WTC11 (cell line): ENCODE measurements around the gene PIEZO1. TPM values are rescaled to one million over a fixed set of nuclear protein-coding genes. Genes with fewer than 3 reads are reported as not detected.

Source experiments
- ATAC-seq: fragments of 200-7000 bp; cut with Tn5 transposase; 2 replicates; pipeline ENCODE4 v1.10.0; 2021; ENCODE audit warnings: mild to moderate bottlenecking, moderate library complexity
- CTCF ChIA-PET: fragments of 300-600 bp; sonication (Branson Sonifier 250); formaldehyde crosslinking; loops from one replicate; lab custom pipeline; 2021; ENCODE audit warnings: antibody characterized with exemption; lab: Charles Lee
- POLR2A ChIA-PET: fragments of 350-600 bp; sonication (Branson Sonifier 250); formaldehyde crosslinking; loops from one replicate; lab custom pipeline; 2021; ENCODE audit warnings: antibody characterized with exemption; lab: Charles Lee
- DNase-seq: peaks from one replicate; pipeline ENCODE4 v3.0.0; 2021; ENCODE audit warnings: low spot score
- H3K27ac Mint-ChIP-seq: 2 replicates; pipeline ENCODE4 v1.8.0; 2021; ENCODE audit warnings: mixed read lengths
- H3K27me3 Mint-ChIP-seq: 2 replicates; pipeline ENCODE4 v1.8.0; 2021; ENCODE audit warnings: low read depth, mild to moderate bottlenecking, moderate library complexity, mixed read lengths
- H3K36me3 Mint-ChIP-seq: 2 replicates; pipeline ENCODE4 v1.8.0; 2021; ENCODE audit warnings: mixed read lengths
- H3K4me1 Mint-ChIP-seq: 2 replicates; pipeline ENCODE4 v1.8.0; 2022; ENCODE audit warnings: mixed read lengths
- H3K4me3 Mint-ChIP-seq: 2 replicates; pipeline ENCODE4 v1.8.0; 2021; ENCODE audit warnings: mild to moderate bottlenecking, moderate library complexity, mixed read lengths
- H3K9me3 Mint-ChIP-seq: 2 replicates; pipeline ENCODE4 v1.8.0; 2021; ENCODE audit warnings: mixed read lengths
- AR ChIP-seq: fragments of 250-450 bp; sonication (Bioruptor Pico); IDR thresholded peaks from 2 replicates; pipeline ENCODE4 v1.9.0; 2021; ENCODE audit warnings: mild to moderate bottlenecking
- ATF3 ChIP-seq: sonication (generic); formaldehyde crosslinking; conservative IDR thresholded peaks from 2 replicates; pipeline ENCODE4 v1.8.1; 2022; ENCODE audit warnings: mild to moderate bottlenecking, missing genetic modification reagents
- EMX1 ChIP-seq: fragments of 250-450 bp; sonication (Bioruptor Pico); IDR thresholded peaks from 2 replicates; pipeline ENCODE4 v1.8.0; 2021; ENCODE audit warnings: mild to moderate bottlenecking
- FOXP1 ChIP-seq: sonication (generic); formaldehyde crosslinking; IDR thresholded peaks from 2 replicates; pipeline ENCODE4 v1.8.0; 2022; ENCODE audit warnings: missing genetic modification reagents, mild to moderate bottlenecking, moderate library complexity, borderline replicate concordance
- OVOL2 ChIP-seq: fragments of 250-450 bp; sonication (Bioruptor Pico); IDR thresholded peaks from 2 replicates; pipeline ENCODE4 v1.9.0; 2021; ENCODE audit warnings: mild to moderate bottlenecking, borderline replicate concordance
- RORB ChIP-seq: fragments of 250-450 bp; sonication (Bioruptor Pico); IDR thresholded peaks from 2 replicates; pipeline ENCODE4 v1.9.0; 2021; ENCODE audit warnings: mild to moderate bottlenecking
- TCF7 ChIP-seq: sonication (generic); formaldehyde crosslinking; IDR thresholded peaks from 2 replicates; pipeline ENCODE4 v1.8.0; 2022; ENCODE audit warnings: mild to moderate bottlenecking, low read depth, missing genetic modification reagents, moderate library complexity
- TP53 ChIP-seq: sonication (generic); formaldehyde crosslinking; IDR thresholded peaks from 2 replicates; pipeline ENCODE4 v1.8.1; 2023; ENCODE audit warnings: mild to moderate bottlenecking, missing genetic modification reagents
- ZNF219 ChIP-seq: sonication (generic); formaldehyde crosslinking; IDR thresholded peaks from 2 replicates; pipeline ENCODE4 v1.8.0; 2023; ENCODE audit warnings: missing genetic modification reagents, mild to moderate bottlenecking, borderline replicate concordance
- ZNF317 ChIP-seq: sonication (generic); formaldehyde crosslinking; IDR thresholded peaks from 2 replicates; pipeline ENCODE4 v1.8.1; 2023; ENCODE audit warnings: low read depth, mild to moderate bottlenecking, moderate library complexity, missing genetic modification reagents, borderline replicate concordance
- ZNF423 ChIP-seq: fragments of 250-450 bp; sonication (Bioruptor Pico); IDR thresholded peaks from 2 replicates; pipeline ENCODE4 v2.1.2; 2022; ENCODE audit warnings: mild to moderate bottlenecking, moderate library complexity
- ZNF512 ChIP-seq: sonication (generic); formaldehyde crosslinking; IDR thresholded peaks from 2 replicates; pipeline ENCODE4 v1.8.1; 2022; ENCODE audit warnings: missing genetic modification reagents, borderline replicate concordance
- total RNA-seq: library from RNA; stranded (reverse); gene quantifications from 3 replicates; pipeline ENCODE4 v1.2.3, GENCODE V29; 2021
- TF ChIP-seq, protein P1 (sequence below): sonication (generic); formaldehyde crosslinking; IDR thresholded peaks from 2 replicates; pipeline ENCODE4 v1.8.0; 2022; ENCODE audit warnings: mild to moderate bottlenecking, missing genetic modification reagents
- TF ChIP-seq, protein P2 (sequence below): sonication (generic); formaldehyde crosslinking; IDR thresholded peaks from 2 replicates; pipeline ENCODE4 v1.8.1; 2023; ENCODE audit warnings: mild to moderate bottlenecking, missing genetic modification reagents, moderate library complexity
- TF ChIP-seq, protein P3 (sequence below): sonication (generic); formaldehyde crosslinking; conservative IDR thresholded peaks from 2 replicates; pipeline ENCODE4 v1.8.1; 2023; ENCODE audit warnings: mild to moderate bottlenecking, low read depth, missing genetic modification reagents, moderate library complexity
- TF ChIP-seq, protein P4 (sequence below): sonication (generic); formaldehyde crosslinking; IDR thresholded peaks from 2 replicates; pipeline ENCODE4 v1.8.1; 2022; ENCODE audit warnings: low read depth, mild to moderate bottlenecking, moderate library complexity, missing genetic modification reagents, borderline replicate concordance

PIEZO1 gene
- total RNA-seq, 1 experiment from 2014 or later = 71.3 TPM

DNA sequence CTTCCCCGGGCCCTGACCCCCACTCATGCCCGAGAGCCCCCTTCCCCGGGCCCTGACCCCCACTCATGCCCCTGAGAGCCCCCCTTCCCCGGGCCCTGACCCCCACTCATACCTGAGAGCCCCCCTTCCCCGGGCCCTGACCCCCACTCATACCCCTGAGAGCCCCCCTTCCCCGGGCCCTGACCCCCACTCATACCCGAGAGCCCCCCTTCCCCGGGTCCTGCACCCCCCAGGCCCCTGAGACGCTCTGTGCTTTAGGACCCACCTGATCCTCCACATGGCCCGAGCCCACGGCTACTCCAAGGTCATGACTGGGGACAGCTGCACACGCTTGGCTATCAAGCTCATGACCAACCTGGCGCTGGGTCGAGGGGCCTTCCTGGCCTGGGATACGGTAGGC is 72.0 kb downstream of the PIEZO1 start:
- H3K4me3 Mint-ChIP-seq = no peak overlapping the region
- H3K4me1 Mint-ChIP-seq = no peaks in the 10 kb centered on the region
- CTCF ChIA-PET = interaction anchor here (1.3 to 3.9 kb wide), 3 partner anchors 24 to 30 kb away, joined by 3 to 23 read pairs (median 4); no protein-coding TSS in a partner anchor
- TF ChIP-seq RORB (CRISPR knock-in tag) = no peak
- TF ChIP-seq, protein P1, sequence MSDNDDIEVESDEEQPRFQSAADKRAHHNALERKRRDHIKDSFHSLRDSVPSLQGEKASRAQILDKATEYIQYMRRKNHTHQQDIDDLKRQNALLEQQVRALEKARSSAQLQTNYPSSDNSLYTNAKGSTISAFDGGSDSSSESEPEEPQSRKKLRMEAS (CRISPR knock-in tag) = no peak
- no peak for TF ChIP-seq TP53 (CRISPR knock-in tag)
- TF ChIP-seq AR (CRISPR knock-in tag) = no peak
- no peak for TF ChIP-seq ZNF317 (CRISPR knock-in tag)
- no peak for TF ChIP-seq OVOL2 (CRISPR knock-in tag)
- TF ChIP-seq EMX1 = no peak
- TF ChIP-seq ZNF219 (CRISPR knock-in tag) = no peak
- no peak for TF ChIP-seq FOXP1 (CRISPR knock-in tag)
- TF ChIP-seq ZNF512 (CRISPR knock-in tag) = no peak
- TF ChIP-seq, protein P2, sequence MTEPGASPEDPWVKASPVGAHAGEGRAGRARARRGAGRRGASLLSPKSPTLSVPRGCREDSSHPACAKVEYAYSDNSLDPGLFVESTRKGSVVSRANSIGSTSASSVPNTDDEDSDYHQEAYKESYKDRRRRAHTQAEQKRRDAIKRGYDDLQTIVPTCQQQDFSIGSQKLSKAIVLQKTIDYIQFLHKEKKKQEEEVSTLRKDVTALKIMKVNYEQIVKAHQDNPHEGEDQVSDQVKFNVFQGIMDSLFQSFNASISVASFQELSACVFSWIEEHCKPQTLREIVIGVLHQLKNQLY (CRISPR knock-in tag) = no peak
- TF ChIP-seq, protein P3, sequence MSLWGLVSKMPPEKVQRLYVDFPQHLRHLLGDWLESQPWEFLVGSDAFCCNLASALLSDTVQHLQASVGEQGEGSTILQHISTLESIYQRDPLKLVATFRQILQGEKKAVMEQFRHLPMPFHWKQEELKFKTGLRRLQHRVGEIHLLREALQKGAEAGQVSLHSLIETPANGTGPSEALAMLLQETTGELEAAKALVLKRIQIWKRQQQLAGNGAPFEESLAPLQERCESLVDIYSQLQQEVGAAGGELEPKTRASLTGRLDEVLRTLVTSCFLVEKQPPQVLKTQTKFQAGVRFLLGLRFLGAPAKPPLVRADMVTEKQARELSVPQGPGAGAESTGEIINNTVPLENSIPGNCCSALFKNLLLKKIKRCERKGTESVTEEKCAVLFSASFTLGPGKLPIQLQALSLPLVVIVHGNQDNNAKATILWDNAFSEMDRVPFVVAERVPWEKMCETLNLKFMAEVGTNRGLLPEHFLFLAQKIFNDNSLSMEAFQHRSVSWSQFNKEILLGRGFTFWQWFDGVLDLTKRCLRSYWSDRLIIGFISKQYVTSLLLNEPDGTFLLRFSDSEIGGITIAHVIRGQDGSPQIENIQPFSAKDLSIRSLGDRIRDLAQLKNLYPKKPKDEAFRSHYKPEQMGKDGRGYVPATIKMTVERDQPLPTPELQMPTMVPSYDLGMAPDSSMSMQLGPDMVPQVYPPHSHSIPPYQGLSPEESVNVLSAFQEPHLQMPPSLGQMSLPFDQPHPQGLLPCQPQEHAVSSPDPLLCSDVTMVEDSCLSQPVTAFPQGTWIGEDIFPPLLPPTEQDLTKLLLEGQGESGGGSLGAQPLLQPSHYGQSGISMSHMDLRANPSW (CRISPR knock-in tag) = no peak
- no peak for TF ChIP-seq TCF7 (CRISPR knock-in tag)
- TF ChIP-seq ZNF423 = no peak
- TF ChIP-seq, protein P4, sequence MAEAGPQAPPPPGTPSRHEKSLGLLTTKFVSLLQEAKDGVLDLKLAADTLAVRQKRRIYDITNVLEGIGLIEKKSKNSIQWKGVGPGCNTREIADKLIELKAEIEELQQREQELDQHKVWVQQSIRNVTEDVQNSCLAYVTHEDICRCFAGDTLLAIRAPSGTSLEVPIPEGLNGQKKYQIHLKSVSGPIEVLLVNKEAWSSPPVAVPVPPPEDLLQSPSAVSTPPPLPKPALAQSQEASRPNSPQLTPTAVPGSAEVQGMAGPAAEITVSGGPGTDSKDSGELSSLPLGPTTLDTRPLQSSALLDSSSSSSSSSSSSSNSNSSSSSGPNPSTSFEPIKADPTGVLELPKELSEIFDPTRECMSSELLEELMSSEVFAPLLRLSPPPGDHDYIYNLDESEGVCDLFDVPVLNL = no peak
- no peak for TF ChIP-seq ATF3
- no peaks in the 10 kb centered on the region for H3K9me3 Mint-ChIP-seq
- no peak for ATAC-seq
- POLR2A ChIA-PET = no interaction called here
- no peak for DNase-seq
- no peak overlapping the region for H3K27ac Mint-ChIP-seq
- H3K36me3 Mint-ChIP-seq = peaks cover 6% of the 10 kb centered on the region
- no peaks in the 10 kb centered on the region for H3K27me3 Mint-ChIP-seq
